Camera-type eye (tissue), 1 donor: ENCODE measurements around the gene ARRDC4. TPM values are rescaled to one million over a fixed set of nuclear protein-coding genes. Genes with fewer than 3 reads are reported as not detected.

Experiments used
- total RNA-seq: library from RNA; depleted of rRNA; stranded (reverse); fragments of >200 nt; gene quantifications from one replicate; pipeline ENCODE4 v1.2.3, GENCODE V29; 2014

Gene ARRDC4
- total RNA-seq, result 14.1 TPM

GRCh38 chr15:97960364-97961066, at the start of gene ARRDC4:
TSS of gene ARRDC4 (plus strand) at chr15:97960703. CDS start at chr15:97960862, 159 bp downstream.

